ENCODE data around the gene TOR3A. TPM values are rescaled to one million over a fixed set of nuclear protein-coding genes. Genes with fewer than 3 reads are reported as not detected.

Gene TOR3A
- polyA plus RNA-seq, 3 donors = 50.0 to 67.8 (median 60.9) TPM

DNA sequence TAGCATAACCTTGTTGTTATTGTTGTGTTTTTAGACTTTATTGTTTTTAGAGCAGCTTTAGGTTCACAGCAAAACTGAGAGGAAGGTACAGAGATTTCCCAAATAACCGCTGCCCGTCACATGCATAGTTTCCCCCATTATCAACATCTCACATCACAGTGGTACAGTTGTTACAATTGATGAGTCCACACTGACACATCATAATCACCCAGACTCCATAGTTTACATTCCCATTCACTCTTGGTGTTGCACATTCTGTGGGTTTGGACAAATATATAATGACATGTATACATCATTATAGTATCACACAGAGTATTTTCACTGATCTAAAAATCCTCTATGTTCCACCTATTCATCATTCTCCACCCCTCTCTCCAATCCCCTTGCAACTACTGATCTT lies 25.9 kb upstream of the TOR3A start:
- Histone ChIP-seq H3K27me3 (ENCODE audit: control insufficient read depth in 2 of 2, insufficient read depth in 2 of 2, low read length in 2 of 2) (no peaks in the 10 kb centered on the region), H3K27ac (ENCODE audit: low read depth in 1 of 2, low read length in 2 of 2) (no peak overlapping the region), H3K9me3 (replicated peaks in 1 of 2; ENCODE audit: control insufficient read depth in 1 of 2, insufficient read depth in 1 of 2, low read length in 2 of 2) (no peaks in the 10 kb centered on the region), H3K4me1 (ENCODE audit: control insufficient read depth in 1 of 2, insufficient read depth in 2 of 2, low read length in 2 of 2) (peaks cover 3 to 8% of the 10 kb centered on the region in 2 donors), H4K20me1 (ENCODE audit: insufficient read depth, low read length) (no peaks in the 10 kb centered on the region), H2AFZ (ENCODE audit: insufficient read depth, low read depth, low read length, poor library complexity, severe bottlenecking) (no peak overlapping the region), H3K4me3 (replicated peaks in 1 of 3; ENCODE audit: low read depth in 2 of 3, low read length in 3 of 3) (no peak overlapping the region), H3K36me3 (replicated peaks in 1 of 2; ENCODE audit: control insufficient read depth in 1 of 2, insufficient read depth in 2 of 2, low read length in 2 of 2) (peaks cover 14 to 29% of the 10 kb centered on the region in 2 donors), H3K9ac (ENCODE audit: insufficient read depth, low read length, poor library complexity, severe bottlenecking) (no peak overlapping the region), H3K4me2 (replicated peaks; ENCODE audit: extremely low read depth, low read length, poor library complexity, severe bottlenecking) (no peak overlapping the region), H3K79me2 (ENCODE audit: insufficient read depth, low read length) (no peaks in the 10 kb centered on the region)
- H3K36me3 Mint-ChIP-seq = peaks cover 28 to 48% of the 10 kb centered on the region in 2 donors
- no peak overlapping the region for H3K27ac Mint-ChIP-seq
- H3K4me3 Mint-ChIP-seq = no peak overlapping the region
- DNase-seq = no peak
- WGBS (ENCODE audit: insufficient coverage) = no CpG with 5 or more reads among the region's 2 CpGs
- peaks cover 0 to 2% (median 2%) of the 10 kb centered on the region in 3 donors for H3K27me3 Mint-ChIP-seq (ENCODE audit: low read depth in 3 of 3)
- peaks cover 0 to 6% (median 2%) of the 10 kb centered on the region in 7 donors for H3K9me3 Mint-ChIP-seq
- no peak for TF ChIP-seq CTCF (IDR thresholded peaks at IDR 0.05)
- H3K4me1 Mint-ChIP-seq = peaks cover 18% of the 10 kb centered on the region
- intact Hi-C loops (cut with micrococcal nuclease) = no loop called here

DNA sequence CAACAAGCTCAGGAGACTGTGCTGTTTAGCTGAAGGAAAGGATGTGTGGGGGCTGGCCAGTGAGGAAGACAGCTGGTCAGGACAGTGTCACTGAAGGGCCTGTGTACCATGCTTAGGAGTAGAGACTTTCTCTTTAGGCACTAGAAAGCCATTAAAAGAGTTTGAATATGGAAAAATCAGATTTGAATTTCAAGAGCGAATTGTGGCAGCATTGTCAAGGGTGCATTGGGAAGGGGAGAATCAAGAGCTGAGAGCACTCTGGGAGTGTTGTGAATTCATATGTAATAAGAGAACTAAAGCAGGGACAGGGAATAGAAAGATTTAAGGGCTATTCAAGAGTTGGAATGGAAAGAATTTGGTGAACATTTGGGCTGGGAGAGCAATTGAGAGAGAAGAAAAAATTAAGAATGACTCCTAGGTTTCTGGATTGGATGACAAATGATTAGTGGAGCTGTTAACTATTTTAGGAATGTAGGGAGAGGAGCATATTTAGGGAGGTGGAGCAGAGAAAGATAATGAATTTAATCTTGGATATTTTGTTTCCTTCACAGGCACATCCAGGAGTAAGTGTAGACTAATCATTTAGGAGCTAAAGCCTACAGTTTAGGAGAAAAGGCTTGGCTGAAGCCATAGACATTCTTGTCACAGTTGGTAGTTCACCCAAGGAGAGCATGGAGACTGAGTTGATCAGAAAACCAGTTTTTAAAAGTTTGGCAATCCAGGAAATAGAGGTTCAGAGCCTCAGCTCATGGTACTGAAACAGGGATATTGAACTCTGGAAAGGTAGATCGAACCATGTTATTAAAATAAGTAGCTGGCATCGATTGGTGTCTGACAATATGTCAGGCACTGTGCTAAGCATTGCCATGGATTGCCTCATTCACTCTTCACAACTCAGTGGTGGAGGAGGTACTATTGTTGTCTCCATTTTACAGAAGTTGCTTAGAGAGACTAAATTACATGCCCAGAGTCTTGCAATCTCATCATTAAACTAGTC lies 23.1 kb upstream of the TOR3A start:
- Histone ChIP-seq H3K27ac (ENCODE audit: low read depth in 1 of 2, low read length in 2 of 2) (peak overlapping the region in 1 of 2 donors; percentile 17), H3K4me3 (replicated peaks in 1 of 3; ENCODE audit: low read depth in 2 of 3, low read length in 3 of 3) (no peak overlapping the region), H3K36me3 (replicated peaks in 1 of 2; ENCODE audit: control insufficient read depth in 1 of 2, insufficient read depth in 2 of 2, low read length in 2 of 2) (peaks cover 17 to 34% of the 10 kb centered on the region in 2 donors), H3K9ac (ENCODE audit: insufficient read depth, low read length, poor library complexity, severe bottlenecking) (no peak overlapping the region), H4K20me1 (ENCODE audit: insufficient read depth, low read length) (no peaks in the 10 kb centered on the region), H3K4me2 (replicated peaks; ENCODE audit: extremely low read depth, low read length, poor library complexity, severe bottlenecking) (no peak overlapping the region), H3K79me2 (ENCODE audit: insufficient read depth, low read length) (no peaks in the 10 kb centered on the region), H3K4me1 (ENCODE audit: control insufficient read depth in 1 of 2, insufficient read depth in 2 of 2, low read length in 2 of 2) (no peaks in the 10 kb centered on the region), H3K9me3 (replicated peaks in 1 of 2; ENCODE audit: control insufficient read depth in 1 of 2, insufficient read depth in 1 of 2, low read length in 2 of 2) (no peaks in the 10 kb centered on the region), H2AFZ (ENCODE audit: insufficient read depth, low read depth, low read length, poor library complexity, severe bottlenecking) (no peak overlapping the region), H3K27me3 (ENCODE audit: control insufficient read depth in 2 of 2, insufficient read depth in 2 of 2, low read length in 2 of 2) (no peaks in the 10 kb centered on the region)
- no peak for TF ChIP-seq CTCF (IDR thresholded peaks at IDR 0.05)
- intact Hi-C loops (cut with micrococcal nuclease) = no loop called here
- Mint-ChIP-seq H3K27me3 (ENCODE audit: low read depth in 3 of 3) (peaks cover 0 to 2% (median 2%) of the 10 kb centered on the region in 3 donors), H3K4me3 (no peak overlapping the region), H3K4me1 (peaks cover 10% of the 10 kb centered on the region), H3K9me3 (peaks cover 0 to 6% (median 2%) of the 10 kb centered on the region in 7 donors), H3K36me3 (peaks cover 30 to 62% of the 10 kb centered on the region in 2 donors), H3K27ac (peak overlapping the region in 4 of 7 donors; percentile 0 to 81 (median 38))
- WGBS (ENCODE audit: insufficient coverage) = 100% methylated on average over 2 of the region's 3 CpGs
- no peak for DNase-seq

Data from CD14-positive monocyte (primary cell).